Left lobe of liver (tissue), 2 donors: ENCODE measurements around the gene HMCN2. TPM values are rescaled to one million over a fixed set of nuclear protein-coding genes. Genes with fewer than 3 reads are reported as not detected.

Experiments
- ATAC-seq: fragments of 200-7000 bp; cut with Tn5 transposase; one replicate; pipeline ENCODE4 v1.9.1; 2020; ENCODE audit warnings: mild to moderate bottlenecking, moderate library complexity
- DNase-seq: peaks from one replicate; pipeline ENCODE4 v3.0.0-alpha.2; 2020; ENCODE audit warnings: low spot score
- total RNA-seq: library from RNA; stranded (reverse); gene quantifications from one replicate; pipeline ENCODE4 v1.2.1, GENCODE V29; 2021
- donor health status: DM: no; HTN: no; CAD: no; lungs with moderate emphysema.
- donor health status: DM: no; HTN: yes; CAD: no.

The HMCN2 gene
- total RNA-seq, 1 donor from 2014 or later: 3.0 TPM

DNA sequence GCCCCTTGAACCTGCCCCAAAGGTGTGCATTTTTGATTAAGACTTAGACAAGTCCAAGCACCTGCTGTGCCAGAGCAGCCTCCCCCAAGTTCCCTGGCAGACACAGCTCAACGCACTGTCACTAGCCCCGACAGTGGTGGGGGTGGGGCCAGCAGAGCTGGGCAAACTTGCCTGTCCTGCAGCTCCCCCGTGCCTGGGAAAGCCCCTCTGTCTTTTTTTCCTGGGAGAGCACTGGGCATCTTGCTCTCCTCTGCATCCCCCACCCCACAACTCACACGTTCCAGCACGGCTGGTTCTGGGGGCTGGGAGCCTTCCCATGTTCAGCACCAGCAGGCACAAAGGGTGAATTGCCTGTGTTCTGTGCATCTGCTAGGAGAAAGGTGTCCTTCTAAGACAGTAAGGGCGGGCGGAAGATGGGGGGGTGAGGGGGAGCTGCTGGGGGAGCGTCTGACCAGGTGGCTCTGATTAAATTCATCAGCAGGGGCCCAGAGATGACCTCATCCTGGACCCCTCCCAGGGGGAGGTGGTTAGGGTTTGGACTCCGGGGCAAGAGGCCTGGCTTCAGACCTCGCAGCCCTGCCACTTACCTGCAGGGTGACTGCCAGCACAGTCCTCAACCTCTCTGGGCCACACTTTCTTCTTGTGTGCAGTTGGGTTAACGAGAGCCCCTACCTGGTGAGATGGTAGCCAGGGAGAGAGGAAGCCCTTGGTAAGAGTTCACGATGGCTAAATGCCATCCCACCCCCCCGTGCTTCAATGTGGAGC, 23.5 kb downstream of the HMCN2 start:
- DNase-seq (no peak), ATAC-seq (no peak)

DNA sequence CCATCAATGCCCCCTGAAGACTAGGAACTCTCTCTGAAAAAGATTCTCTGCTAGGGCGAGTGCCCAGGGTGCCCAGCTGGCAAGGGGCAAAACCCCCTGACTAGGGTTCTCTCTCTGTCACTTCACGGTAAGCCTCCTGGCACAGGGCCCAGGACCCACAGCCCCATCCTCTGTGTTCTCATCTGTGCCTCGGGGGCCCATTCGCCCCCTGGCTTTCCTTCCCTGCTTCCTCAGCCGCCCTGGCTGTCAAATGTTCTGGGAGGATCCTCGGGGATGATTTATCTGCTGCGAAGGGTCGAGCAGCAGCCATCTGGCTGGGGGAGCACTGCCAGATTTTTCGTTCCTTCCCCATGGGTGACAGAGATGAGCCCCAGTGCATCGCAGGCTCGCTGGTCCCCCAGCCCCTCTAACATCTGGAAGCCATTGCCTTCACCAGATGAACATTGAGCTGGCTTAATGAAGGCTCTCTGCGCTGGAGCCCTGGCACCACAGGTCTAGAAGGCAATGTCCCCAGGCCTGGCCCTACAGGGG, 24.2 kb downstream of the HMCN2 start:
- no peak for ATAC-seq
- DNase-seq: no peak

DNA sequence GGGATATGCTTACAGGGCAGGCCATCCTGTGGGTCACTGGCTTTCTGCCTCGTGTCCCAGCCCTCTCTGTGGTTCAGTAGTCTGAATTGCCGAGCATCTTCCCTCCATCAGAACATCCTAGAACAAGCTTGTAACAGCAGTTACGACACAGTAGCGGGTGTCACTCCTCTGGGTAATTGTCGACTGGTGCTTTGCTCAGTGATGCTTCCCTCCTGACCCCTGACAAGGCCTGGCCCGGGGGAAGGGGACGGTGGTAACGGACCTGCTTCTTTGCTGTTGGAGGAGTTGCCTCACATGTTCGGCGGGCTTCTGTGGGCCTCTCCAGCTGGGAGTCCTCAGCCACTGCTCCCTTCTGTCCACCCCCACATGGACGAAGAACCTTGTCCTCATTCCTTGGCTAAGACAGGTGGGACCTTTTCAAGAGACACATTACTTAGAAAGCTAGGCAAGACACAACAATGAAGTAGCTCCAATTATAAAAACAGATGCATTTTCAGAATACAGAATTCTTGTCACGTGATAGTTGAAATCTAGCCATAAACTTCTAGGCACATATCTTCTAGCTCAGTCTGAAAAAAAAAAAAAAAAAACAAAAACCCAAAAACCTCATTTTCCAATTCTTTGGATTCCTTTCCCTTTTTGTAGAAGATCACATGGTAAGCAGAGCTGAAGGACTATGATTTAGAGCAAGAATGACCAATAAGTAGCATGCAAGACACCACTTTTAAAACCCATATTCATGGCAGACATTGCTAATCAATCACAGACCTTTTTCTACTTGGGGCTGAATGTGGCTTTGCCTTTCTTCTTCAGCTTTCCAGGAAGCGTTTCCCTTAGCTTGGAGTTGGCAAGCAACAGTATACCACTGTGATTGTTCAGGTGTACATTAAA, 25.0 kb downstream of the HMCN2 start:
- no peak for ATAC-seq
- no peak for DNase-seq

GRCh38 chr9:130291474-130291873, 25.9 kb downstream of the HMCN2 start:
- ATAC-seq (no peak), DNase-seq (no peak)

GRCh38 chr9:130292106-130292505, 26.5 kb downstream of the HMCN2 start:
- ATAC-seq (no peak), DNase-seq (no peak)

- no peak for DNase-seq
- no peak for ATAC-seq
Measured at GRCh38 chr9:130294664-130295063, 29.1 kb downstream of the HMCN2 start.

DNA sequence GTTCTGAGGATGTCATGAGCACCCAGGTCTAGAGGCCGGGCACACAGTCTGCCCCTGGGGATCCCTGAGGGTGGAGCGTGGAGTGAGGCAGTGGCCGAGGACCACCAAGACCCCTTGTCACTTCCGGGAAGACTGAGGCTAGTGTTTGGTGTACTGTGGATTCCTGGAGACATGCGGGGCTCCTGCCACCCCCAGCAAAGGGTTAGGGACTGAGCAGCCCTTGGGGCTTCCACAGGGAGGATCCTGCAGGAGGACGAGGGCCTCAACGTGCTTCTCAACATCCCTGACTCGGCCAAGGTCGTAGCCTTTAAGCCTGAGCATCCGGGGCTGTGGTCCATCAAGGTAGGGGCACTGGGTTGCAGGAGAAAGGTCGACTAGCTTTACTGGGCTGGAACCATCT, 29.9 kb downstream of the HMCN2 start:
- DNase-seq: no peak
- no peak for ATAC-seq

DNA sequence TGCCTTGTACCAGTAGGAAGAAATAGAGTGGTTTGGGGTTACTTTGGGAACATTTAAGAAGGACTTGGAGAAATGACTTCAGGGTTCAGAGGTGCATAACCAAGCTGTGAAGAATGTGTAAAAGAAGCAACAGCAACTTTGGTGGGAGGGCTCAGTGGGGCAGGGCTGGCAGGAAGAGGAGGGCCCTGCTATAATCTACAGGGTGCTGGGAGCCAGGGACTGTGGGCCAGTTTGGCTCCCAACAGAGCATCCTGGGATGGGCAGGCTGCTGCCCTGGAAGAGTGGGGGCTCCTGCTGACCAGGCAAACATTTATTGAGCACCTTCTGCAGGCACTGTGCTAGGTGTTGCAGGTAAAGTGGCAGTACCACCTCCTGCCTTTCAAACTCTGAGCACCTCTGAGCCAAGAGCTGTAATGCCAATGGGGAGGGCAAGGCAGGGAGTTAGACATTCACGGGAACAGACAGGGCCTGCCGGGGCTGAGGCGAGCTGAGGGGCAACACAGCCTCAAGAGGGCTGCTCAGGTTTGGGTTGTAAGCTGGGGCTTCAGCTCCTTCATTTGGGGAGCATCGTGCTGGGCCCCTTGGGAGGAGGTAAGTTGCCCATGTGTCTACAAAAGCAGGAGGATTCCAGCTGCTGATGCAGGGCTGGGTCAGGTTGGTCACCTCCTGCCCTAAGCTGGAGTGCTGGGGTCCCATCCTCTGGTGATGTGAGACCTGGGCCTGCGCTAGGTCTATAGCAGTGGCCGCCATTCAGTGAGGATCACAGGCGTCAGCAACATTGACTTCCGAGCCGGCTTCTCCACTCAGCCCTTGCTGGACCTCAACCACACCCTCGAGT, 30.6 kb downstream of the HMCN2 start:
- ATAC-seq (no peak), DNase-seq (no peak)

DNA sequence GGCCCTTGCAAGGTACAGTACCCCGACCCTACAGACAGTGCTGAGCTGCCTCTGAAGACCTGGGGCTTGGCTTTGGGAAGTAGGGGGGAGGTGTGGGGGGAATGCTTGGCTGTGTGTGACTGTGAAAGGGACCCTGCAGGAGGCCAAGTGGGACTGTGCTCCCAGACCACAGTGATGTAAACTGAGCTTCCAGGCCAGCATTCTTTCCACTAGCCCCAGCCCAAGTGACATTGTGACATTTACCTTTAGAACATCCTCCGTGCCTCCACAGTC, 31.2 kb downstream of the HMCN2 start:
- ATAC-seq (no peak), DNase-seq (no peak)

DNA sequence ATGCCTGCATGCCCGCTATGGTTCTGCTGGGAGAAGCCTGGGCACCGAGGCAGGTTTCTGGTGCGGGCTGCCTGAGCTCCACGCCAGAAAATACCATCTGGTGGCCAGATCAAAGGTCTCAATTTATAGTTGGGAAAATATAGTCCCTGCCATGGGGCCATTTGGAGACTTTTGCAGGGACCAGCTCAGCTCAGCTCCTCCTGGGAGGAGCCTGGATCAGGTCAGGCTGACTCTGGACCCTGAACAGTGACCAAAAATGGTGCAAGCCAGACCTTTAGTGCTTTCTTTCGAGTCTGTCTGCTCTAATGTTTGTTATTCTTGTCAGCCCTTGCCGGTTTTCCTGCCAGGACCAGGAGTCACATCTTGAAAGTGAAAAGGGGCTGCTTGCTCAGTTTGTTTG, 31.8 kb downstream of the HMCN2 start:
- no peak for ATAC-seq
- no peak for DNase-seq

DNA sequence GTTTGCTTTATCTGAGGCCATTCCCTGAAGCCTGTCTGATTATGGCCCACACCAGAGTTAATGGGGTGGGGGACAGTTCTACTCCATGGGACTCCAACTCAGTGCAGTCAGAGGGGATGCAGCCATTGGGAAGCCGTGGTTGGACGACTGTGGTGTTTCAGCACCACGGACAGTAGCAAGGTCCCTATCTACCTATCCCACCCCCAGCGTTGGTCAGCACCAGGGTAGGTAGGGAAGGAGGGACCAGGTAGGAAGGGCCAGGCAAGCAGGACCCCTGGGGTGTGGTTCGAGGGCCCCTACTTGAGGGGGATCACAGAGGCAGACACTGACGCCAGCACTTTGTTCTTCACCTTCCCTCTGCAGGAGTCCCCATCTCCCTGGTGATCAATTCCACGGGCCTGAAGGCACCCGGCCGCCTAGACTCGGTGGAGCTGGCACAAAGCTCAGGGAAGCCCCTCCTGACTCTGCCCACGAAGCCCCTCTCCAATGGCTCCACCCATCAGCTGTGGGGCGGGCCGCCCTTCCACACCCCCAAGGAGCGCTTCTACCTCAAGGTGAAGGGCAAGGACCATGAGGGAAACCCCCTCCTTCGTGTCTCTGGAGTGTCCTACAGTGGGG, 33.2 kb downstream of the HMCN2 start:
- ATAC-seq (peak; percentile 51), DNase-seq (no peak)

GRCh38 chr9:130299785-130300615, 34.4 kb downstream of the HMCN2 start:
- ATAC-seq (no peak), DNase-seq (no peak)

GRCh38 chr9:130300739-130301138, 35.2 kb downstream of the HMCN2 start:
- DNase-seq: no peak
- ATAC-seq: no peak

GRCh38 chr9:130301483-130302286, 36.1 kb downstream of the HMCN2 start:
- no peak for ATAC-seq
- no peak for DNase-seq

DNA sequence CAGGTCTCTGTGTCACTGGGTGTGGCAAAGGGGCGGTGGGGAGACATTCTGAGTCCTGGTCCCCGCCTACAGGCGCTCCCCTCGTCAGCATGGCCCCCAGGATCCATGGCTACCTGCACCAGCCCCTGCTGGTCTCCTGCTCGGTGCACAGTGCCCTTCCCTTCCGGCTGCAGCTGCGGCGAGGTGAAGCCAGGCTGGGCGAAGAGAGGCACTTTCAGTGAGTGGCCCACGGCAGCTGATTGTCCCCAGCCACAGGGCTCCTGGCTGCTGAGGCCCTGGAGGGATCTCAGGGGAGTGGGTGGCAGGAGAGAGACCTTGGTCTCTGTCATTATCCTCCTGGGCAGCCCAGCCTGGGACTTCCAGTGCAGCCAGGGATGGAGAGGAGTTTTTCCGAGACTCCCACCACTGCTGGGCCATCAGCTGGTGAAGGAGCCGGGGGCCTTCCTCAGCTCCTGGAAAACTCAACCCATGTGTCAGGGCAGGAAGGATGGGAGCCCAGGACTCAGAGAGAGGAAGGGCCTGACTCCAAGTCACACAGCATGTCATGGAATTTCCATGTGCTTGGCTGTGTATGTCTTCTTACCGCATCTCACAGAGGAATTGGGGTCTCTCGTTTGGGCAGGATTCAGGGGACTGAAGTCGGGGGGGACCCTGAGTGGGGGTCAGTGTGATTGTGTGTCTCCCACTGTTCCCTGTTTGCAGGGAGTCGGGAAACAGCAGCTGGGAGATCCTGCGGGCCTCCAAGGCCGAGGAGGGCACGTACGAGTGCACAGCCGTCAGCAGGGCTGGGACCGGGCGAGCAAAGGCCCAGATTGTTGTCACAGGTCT, 37.4 kb downstream of the HMCN2 start:
- ATAC-seq (no peak), DNase-seq (no peak)

GRCh38 chr9:130303613-130304055, 38.1 kb downstream of the HMCN2 start:
- no peak for DNase-seq
- ATAC-seq: no peak

- ATAC-seq: no peak
- no peak for DNase-seq
Measured at GRCh38 chr9:130304116-130304515, 38.6 kb downstream of the HMCN2 start.

DNA sequence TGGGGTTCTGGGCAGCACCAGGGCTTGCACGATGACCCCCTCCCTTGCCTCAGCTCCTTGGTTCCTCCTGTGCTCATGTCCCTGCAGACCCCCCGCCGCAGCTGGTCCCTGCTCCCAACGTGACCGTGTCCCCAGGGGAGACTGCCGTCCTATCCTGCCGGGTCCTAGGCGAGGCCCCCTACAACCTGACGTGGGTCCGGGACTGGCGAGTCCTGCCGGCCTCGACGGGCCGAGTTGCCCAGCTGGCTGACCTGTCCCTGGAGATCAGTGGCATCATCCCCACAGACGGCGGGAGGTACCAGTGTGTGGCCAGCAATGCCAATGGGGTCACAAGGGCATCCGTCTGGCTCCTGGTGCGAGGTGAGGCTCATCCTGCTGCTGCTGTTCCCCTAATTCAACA, 39.1 kb downstream of the HMCN2 start:
- ATAC-seq (no peak), DNase-seq (no peak)
